SU-DHL-6 (cell line): ENCODE results near the gene PRR5.

Experiments
- H2AFZ ChIP-seq: fragments of 200-600 bp; sonication (generic); 2 replicates; pipeline ENCODE4 v1.6.1; 2014; ENCODE audit warnings: low read depth, mild to moderate bottlenecking, moderate library complexity, mixed read lengths, antibody characterized with exemption, low read length; ENCODE audit not compliant: severe bottlenecking
- H3F3A ChIP-seq: fragments of 200-600 bp; shearing (Covaris generic); 2 replicates; pipeline ENCODE4 v1.6.0; 2016; ENCODE audit warnings: antibody characterized with exemption, mild to moderate bottlenecking; ENCODE audit not compliant: insufficient read depth
- H3K27ac ChIP-seq: fragments of 200-600 bp; sonication (generic); 2 replicates; pipeline ENCODE4 v1.5.1; 2016; ENCODE audit warnings: low read depth, mild to moderate bottlenecking, low read length, moderate library complexity, mixed read lengths
- H3K27me3 ChIP-seq: fragments of 200-600 bp; sonication (generic), shearing (Covaris generic); 2 replicates; pipeline ENCODE4 v1.6.0; 2014; ENCODE audit warnings: mild to moderate bottlenecking, low read length
- H3K36me3 ChIP-seq: fragments of 200-600 bp; sonication (generic); 2 replicates; pipeline ENCODE4 v1.6.1; 2014; ENCODE audit warnings: mild to moderate bottlenecking, low read length, mixed read lengths
- H3K4me2 ChIP-seq: fragments of 300-600, 200-600 bp; shearing (Covaris generic), sonication (generic); 2 replicates; pipeline ENCODE4 v1.6.0; 2014; ENCODE audit warnings: low read length, low read depth, mild to moderate bottlenecking; ENCODE audit not compliant: poor library complexity, severe bottlenecking
- H3K4me3 ChIP-seq: fragments of 200-600 bp; sonication (generic); 2 replicates; pipeline ENCODE4 v1.5.1; 2014; ENCODE audit warnings: antibody characterized with exemption, low read length, mild to moderate bottlenecking, mixed read lengths; ENCODE audit not compliant: insufficient read depth, poor library complexity, severe bottlenecking
- H3K79me2 ChIP-seq: fragments of 200-600 bp; sonication (generic); 2 replicates; pipeline ENCODE4 v1.6.1; 2014; ENCODE audit warnings: mild to moderate bottlenecking, low read length, moderate library complexity; ENCODE audit not compliant: insufficient read depth
- H3K9ac ChIP-seq: fragments of 200-600 bp; sonication (generic); 2 replicates; pipeline ENCODE4 v1.7.0; 2014; ENCODE audit warnings: mild to moderate bottlenecking, low read length
- H3K9me2 ChIP-seq: fragments of 200-600 bp; sonication (generic); replicated peaks from 2 replicates; pipeline ENCODE4 v1.6.1; 2014; ENCODE audit warnings: low read length; ENCODE audit not compliant: insufficient read depth
- H3K9me3 ChIP-seq: fragments of 200-600 bp; sonication (generic); 2 replicates; pipeline ENCODE4 v1.6.1; 2014; ENCODE audit warnings: low read length, mixed read lengths; ENCODE audit not compliant: insufficient read depth
- H4K20me1 ChIP-seq: fragments of 200-600 bp; sonication (generic); 2 replicates; pipeline ENCODE4 v1.6.1; 2014; ENCODE audit warnings: low read depth, mild to moderate bottlenecking, antibody characterized with exemption, low read length, moderate library complexity, mixed read lengths
- CTCF ChIP-seq: fragments of 200-600 bp; sonication (generic); IDR thresholded peaks from one replicate; pipeline ENCODE4 v1.5.1; 2017; ENCODE audit warnings: antibody characterized with exemption, mild to moderate bottlenecking, low read length, moderate library complexity; ENCODE audit not compliant: insufficient read depth, poor library complexity, severe bottlenecking
- EZH2phosphoT487 ChIP-seq: fragments of 200-600 bp; sonication (generic), shearing (Covaris generic); conservative IDR thresholded peaks from 2 replicates; pipeline ENCODE4 v1.6.1; 2018; ENCODE audit warnings: mild to moderate bottlenecking, antibody characterized with exemption, low read length, moderate library complexity, mixed read lengths

The PRR5 gene

GRCh38 chr22:44723801-44724200, 21.8 kb downstream of the PRR5 start:
- Histone ChIP-seq H3K9me2 (no peaks in the 10 kb centered on the region), H3K27ac (no peak overlapping the region), H4K20me1 (no peaks in the 10 kb centered on the region), H2AFZ (no peak overlapping the region), H3K4me2 (no peak overlapping the region), H3K27me3 (no peaks in the 10 kb centered on the region), H3K9ac (no peak overlapping the region), H3K9me3 (no peaks in the 10 kb centered on the region), H3K4me3 (no peak overlapping the region), H3K36me3 (no peaks in the 10 kb centered on the region), H3F3A (no peaks in the 10 kb centered on the region), H3K79me2 (no peaks in the 10 kb centered on the region)
- no peak for TF ChIP-seq EZH2phosphoT487
- TF ChIP-seq CTCF = no peak

GRCh38 chr22:44724416-44724815, 22.4 kb downstream of the PRR5 start:
- no peaks in the 10 kb centered on the region for H3K9me3 ChIP-seq
- no peaks in the 10 kb centered on the region for H3K36me3 ChIP-seq
- H3F3A ChIP-seq = no peaks in the 10 kb centered on the region
- H3K4me2 ChIP-seq = no peak overlapping the region
- no peaks in the 10 kb centered on the region for H3K79me2 ChIP-seq
- no peak overlapping the region for H2AFZ ChIP-seq
- no peak overlapping the region for H3K9ac ChIP-seq
- TF ChIP-seq CTCF (no peak), EZH2phosphoT487 (no peak)
- H4K20me1 ChIP-seq = no peaks in the 10 kb centered on the region
- no peaks in the 10 kb centered on the region for H3K9me2 ChIP-seq
- H3K27ac ChIP-seq = no peak overlapping the region
- no peak overlapping the region for H3K4me3 ChIP-seq
- H3K27me3 ChIP-seq = no peaks in the 10 kb centered on the region

GRCh38 chr22:44724859-44725258, 22.9 kb downstream of the PRR5 start:
- Histone ChIP-seq H3K4me3 (no peak overlapping the region), H3K79me2 (no peaks in the 10 kb centered on the region), H4K20me1 (no peaks in the 10 kb centered on the region), H3K27me3 (no peaks in the 10 kb centered on the region), H3F3A (no peaks in the 10 kb centered on the region), H3K9me3 (no peaks in the 10 kb centered on the region), H3K9me2 (no peaks in the 10 kb centered on the region), H3K4me2 (no peak overlapping the region), H3K9ac (no peak overlapping the region), H2AFZ (no peak overlapping the region), H3K27ac (no peak overlapping the region), H3K36me3 (no peaks in the 10 kb centered on the region)
- no peak for TF ChIP-seq CTCF
- TF ChIP-seq EZH2phosphoT487 = no peak

GRCh38 chr22:44726439-44726838, 24.4 kb downstream of the PRR5 start:
- no peaks in the 10 kb centered on the region for H3K36me3 ChIP-seq
- no peak overlapping the region for H3K27ac ChIP-seq
- no peak overlapping the region for H3K9ac ChIP-seq
- H3K4me2 ChIP-seq = no peak overlapping the region
- H3K9me3 ChIP-seq = no peaks in the 10 kb centered on the region
- no peak overlapping the region for H2AFZ ChIP-seq
- H4K20me1 ChIP-seq = no peaks in the 10 kb centered on the region
- H3K79me2 ChIP-seq = no peaks in the 10 kb centered on the region
- no peak overlapping the region for H3K4me3 ChIP-seq
- no peaks in the 10 kb centered on the region for H3K9me2 ChIP-seq
- no peaks in the 10 kb centered on the region for H3K27me3 ChIP-seq
- TF ChIP-seq EZH2phosphoT487 (no peak), CTCF (no peak)
- H3F3A ChIP-seq = no peaks in the 10 kb centered on the region
